ENCODE data around the gene FARS2.

DNA sequence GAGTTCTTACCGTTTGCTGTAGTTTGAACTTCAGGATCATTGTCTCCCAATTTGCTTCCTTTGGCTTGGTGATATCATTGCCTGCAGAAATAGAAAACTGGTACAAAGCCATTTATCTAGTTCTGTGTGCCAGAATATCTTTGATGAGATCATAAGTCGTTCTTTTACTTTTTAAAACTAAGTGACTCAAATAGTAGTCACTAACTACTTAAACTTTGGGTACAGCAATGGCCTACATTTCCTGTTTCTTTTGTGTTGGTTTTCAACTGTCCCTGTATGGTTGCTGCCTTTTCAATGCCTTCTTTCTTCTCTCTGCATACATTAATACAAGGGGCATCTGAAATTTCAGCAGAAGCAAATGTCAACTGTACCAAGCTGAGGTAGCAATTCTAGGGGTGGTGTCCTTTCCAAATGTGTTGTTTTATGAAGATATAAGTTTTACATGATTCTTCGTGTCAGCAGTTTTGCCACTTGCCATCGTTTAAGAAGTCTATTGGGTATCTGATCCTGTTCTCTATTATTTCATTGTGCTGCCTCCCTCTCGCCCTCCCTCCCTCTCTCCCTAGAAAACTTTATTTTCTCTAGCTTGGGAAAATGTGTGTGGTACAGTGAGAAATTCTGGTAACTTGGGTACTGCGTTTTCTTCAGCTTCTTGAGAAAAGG, 238.5 kb downstream of the FARS2 start:
- TF ChIP-seq, protein P1, sequence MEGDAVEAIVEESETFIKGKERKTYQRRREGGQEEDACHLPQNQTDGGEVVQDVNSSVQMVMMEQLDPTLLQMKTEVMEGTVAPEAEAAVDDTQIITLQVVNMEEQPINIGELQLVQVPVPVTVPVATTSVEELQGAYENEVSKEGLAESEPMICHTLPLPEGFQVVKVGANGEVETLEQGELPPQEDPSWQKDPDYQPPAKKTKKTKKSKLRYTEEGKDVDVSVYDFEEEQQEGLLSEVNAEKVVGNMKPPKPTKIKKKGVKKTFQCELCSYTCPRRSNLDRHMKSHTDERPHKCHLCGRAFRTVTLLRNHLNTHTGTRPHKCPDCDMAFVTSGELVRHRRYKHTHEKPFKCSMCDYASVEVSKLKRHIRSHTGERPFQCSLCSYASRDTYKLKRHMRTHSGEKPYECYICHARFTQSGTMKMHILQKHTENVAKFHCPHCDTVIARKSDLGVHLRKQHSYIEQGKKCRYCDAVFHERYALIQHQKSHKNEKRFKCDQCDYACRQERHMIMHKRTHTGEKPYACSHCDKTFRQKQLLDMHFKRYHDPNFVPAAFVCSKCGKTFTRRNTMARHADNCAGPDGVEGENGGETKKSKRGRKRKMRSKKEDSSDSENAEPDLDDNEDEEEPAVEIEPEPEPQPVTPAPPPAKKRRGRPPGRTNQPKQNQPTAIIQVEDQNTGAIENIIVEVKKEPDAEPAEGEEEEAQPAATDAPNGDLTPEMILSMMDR (conservative IDR thresholded peaks at IDR 0.05 in 1 of 2, IDR thresholded peaks at IDR 0.05 in 1 of 2; ENCODE audit: low read depth in 1 of 2, low read length in 2 of 2), result no peak
- TF ChIP-seq EZH2 (IDR thresholded peaks at IDR 0.05; ENCODE audit: low read length, missing control alignments), result no peak

Measured in fibroblast of lung (primary cell).